Bronchial epithelial cell (primary cell): Measurements from ENCODE around the gene UBAC2. TPM values are rescaled to one million over a fixed set of nuclear protein-coding genes. Genes with fewer than 3 reads are reported as not detected.

ENCODE experiments used
- DNase-seq: peaks from one replicate; pipeline ENCODE4 v3.0.0-alpha.2; 2010; ENCODE audit warnings: low read depth
- FAIRE-seq: peaks from 2 replicates; lab custom pipeline; 2011; peaks lifted over from hg19 to GRCh38; lab: Jason Lieb, UNC
- H3K27me3 ChIP-seq: 2 replicates; pipeline ENCODE4 v1.5.1; 2011; ENCODE audit warnings: low read length; ENCODE audit not compliant: control insufficient read depth, insufficient read depth
- H3K36me3 ChIP-seq: 2 replicates; pipeline ENCODE4 v1.5.1; 2011; ENCODE audit warnings: low read length; ENCODE audit not compliant: control insufficient read depth, insufficient read depth
- H3K4me3 ChIP-seq: 2 replicates; pipeline ENCODE4 v1.5.1; 2011; ENCODE audit warnings: mild to moderate bottlenecking, low read depth, low read length, control low read depth
- CTCF ChIP-seq: IDR thresholded peaks from 2 replicates; pipeline ENCODE4 v1.5.1; 2011; ENCODE audit warnings: mild to moderate bottlenecking, moderate library complexity, low read length, control low read depth, inconsistent platforms; ENCODE audit not compliant: insufficient read depth, severe bottlenecking
- total RNA-seq: library from RNA; depleted of rRNA; stranded (reverse); fragments of >200 nt; gene quantifications from 2 replicates; pipeline ENCODE4 v1.2.1, GENCODE V29; 2014

UBAC2 gene
- total RNA-seq, 1 donor from 2014 or later: 40.0 TPM

- DNase-seq (no peak), FAIRE-seq (no peak)
- Histone ChIP-seq H3K27me3 (peaks cover 10% of the 10 kb centered on the region), H3K4me3 (no peak overlapping the region), H3K36me3 (no peaks in the 10 kb centered on the region)
- no peak for TF ChIP-seq CTCF
These were observed 221.3 kb downstream of the UBAC2 start for GRCh38 chr13:99421758-99422585.

DNA sequence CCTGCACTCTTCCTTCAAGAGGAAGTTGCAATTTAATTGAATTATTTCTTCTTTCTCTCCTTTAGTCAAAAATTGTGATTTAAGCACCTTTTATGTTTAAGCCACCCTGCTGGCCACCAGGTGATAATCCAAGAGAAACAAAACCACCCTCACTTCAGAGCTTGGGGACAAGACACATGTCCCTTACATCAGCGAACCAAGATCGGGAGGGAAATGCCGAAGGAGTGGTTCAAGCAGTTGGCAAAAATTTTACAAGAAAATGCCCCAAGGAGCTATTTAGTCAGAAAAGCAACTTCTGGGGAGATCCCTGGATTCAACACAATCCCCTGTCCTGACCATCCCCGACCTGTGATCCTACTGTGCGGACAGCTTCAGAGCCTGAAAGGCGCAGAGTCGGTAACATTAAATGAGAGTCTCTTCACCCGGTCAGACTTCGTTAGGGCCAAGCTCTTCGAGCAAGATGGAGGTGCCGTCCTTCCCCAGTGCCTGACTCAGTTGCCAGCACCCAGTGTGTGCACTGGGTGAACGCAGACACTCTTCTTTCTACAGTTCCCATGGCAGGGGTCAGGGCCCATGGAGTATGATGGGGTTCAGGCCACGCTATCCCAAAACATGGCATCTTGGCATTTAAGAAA is 222.0 kb downstream of the UBAC2 start:
- Histone ChIP-seq H3K4me3 (no peak overlapping the region), H3K36me3 (no peaks in the 10 kb centered on the region), H3K27me3 (peaks cover 7% of the 10 kb centered on the region)
- no peak for TF ChIP-seq CTCF
- FAIRE-seq (no peak), DNase-seq (no peak)

DNA sequence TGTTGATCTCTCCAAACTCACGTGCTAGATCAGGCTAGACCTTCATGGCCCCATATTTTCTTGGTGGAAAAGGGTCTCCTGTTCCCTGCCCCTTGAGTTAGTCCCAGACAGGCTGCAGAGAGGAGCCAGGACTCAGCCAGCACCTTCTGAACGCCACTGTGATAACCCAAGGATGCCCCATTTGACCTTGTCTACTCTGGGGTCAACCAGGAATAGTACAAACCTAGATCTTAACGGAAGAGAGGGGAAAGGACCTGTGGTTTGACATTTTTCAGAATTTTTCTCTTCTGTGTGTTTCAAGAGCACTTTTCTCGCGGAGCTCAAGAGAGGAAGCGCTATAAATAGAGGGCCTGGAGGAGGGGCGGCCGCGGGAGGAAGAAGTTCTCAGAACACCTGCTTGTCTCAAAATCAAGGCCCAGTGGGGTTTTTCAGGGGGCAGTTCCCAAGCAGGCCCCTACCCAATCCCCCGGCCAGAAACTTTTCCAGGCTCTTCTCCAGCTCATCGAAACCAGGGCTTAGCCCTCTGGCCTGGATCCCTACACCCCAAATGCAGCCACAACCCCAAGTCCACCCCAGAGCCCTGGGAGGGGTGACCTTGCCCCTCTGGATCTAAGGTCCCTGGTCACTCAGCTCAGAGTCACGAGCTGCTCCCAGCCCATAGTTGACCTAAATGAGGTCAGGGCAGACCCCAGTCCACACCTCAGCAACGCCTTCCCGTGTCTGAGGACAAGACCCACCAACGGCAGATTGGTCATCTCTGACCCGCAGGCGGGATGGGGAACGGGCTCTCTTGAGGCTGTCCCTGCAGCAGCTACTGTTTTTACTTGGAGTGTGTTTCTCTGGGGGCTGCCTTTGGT is 225.1 kb downstream of the UBAC2 start:
- no peak for DNase-seq
- TF ChIP-seq CTCF: no peak

DNA sequence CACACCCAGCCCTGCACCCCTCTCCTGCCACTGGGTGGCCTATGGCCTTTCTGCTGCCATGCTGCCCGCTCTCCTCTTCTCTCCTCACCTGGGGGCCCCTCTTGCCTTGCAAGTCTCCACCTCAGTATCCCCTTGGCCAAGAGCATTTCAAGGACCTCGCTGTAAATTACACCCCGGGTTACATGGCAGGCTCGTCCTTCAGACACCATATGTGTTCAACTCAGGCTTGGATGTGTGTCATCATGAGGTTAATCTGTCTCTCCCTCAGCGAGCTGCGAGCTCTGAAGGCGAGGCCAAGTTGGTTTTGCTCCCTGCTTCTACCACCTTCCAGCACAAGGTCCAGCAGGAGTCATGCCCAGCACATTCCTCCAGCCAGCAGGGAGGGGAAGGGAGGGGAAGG is 225.8 kb downstream of the UBAC2 start:
- no peak for DNase-seq
- no peak for FAIRE-seq

More for the DNA sequence above, 225.1 kb downstream of the UBAC2 start:
- FAIRE-seq: no peak
- no peak overlapping the region for H3K4me3 ChIP-seq
- H3K36me3 ChIP-seq: no peaks in the 10 kb centered on the region
- peaks cover 4% of the 10 kb centered on the region for H3K27me3 ChIP-seq

GRCh38 chr13:99429670-99430069 is 229.0 kb downstream of the UBAC2 start:
- no peak for FAIRE-seq

More for the DNA sequence above, 225.8 kb downstream of the UBAC2 start:
- no peak overlapping the region for H3K4me3 ChIP-seq
- H3K27me3 ChIP-seq: peaks cover 2% of the 10 kb centered on the region
- H3K36me3 ChIP-seq: no peaks in the 10 kb centered on the region
- no peak for TF ChIP-seq CTCF

More at GRCh38 chr13:99429670-99430069, 229.0 kb downstream of the UBAC2 start:
- TF ChIP-seq CTCF: no peak
- peaks cover 2% of the 10 kb centered on the region for H3K27me3 ChIP-seq
- no peaks in the 10 kb centered on the region for H3K36me3 ChIP-seq
- DNase-seq: no peak
- H3K4me3 ChIP-seq: no peak overlapping the region
